ENCODE measurements around the gene FRMD8.

FRMD8 gene

GRCh38 chr11:65362320-65362931 lies 24.0 kb upstream of the FRMD8 start:
- no peaks in the 10 kb centered on the region for H3K9me3 Mint-ChIP-seq
- H3K36me3 Mint-ChIP-seq (ENCODE audit: low read depth) = no peaks in the 10 kb centered on the region
- H3K27ac Mint-ChIP-seq = no peak overlapping the region
- no peak overlapping the region for H3K4me3 Mint-ChIP-seq
- peaks cover under 1% of the 10 kb centered on the region for H3K27me3 Mint-ChIP-seq (ENCODE audit: low read depth)
- peaks cover 9% of the 10 kb centered on the region for H3K4me1 Mint-ChIP-seq (ENCODE audit: low read depth)

DNA sequence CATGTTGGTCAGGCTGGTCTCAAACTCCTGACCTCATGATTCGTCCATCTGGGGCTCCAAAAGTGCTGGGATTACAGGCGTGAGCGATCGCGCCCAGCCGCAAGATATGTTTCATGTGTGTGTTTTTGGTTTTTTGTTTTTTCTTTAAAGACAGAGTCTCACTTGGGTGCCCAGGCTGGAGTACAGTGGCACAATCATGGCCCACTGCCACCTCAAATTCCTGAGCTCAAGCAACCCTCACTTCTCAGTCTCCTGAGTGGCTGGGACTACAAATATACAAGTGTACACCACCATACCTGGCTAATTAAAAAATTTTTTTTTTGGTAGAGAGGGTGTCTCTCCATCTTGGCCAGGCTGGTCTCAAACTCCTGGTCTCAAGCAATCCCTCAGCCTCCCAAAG lies 23.5 kb upstream of the FRMD8 start:
- no peaks in the 10 kb centered on the region for H3K36me3 Mint-ChIP-seq (ENCODE audit: low read depth)
- no peak overlapping the region for H3K27ac Mint-ChIP-seq
- H3K27me3 Mint-ChIP-seq (ENCODE audit: low read depth) = no peaks in the 10 kb centered on the region
- H3K9me3 Mint-ChIP-seq = no peaks in the 10 kb centered on the region
- peaks cover 9% of the 10 kb centered on the region for H3K4me1 Mint-ChIP-seq (ENCODE audit: low read depth)
- H3K4me3 Mint-ChIP-seq = no peak overlapping the region

GRCh38 chr11:65363770-65364169 lies 22.7 kb upstream of the FRMD8 start:
- no peak overlapping the region for H3K27ac Mint-ChIP-seq
- peaks cover 9% of the 10 kb centered on the region for H3K4me1 Mint-ChIP-seq (ENCODE audit: low read depth)
- no peaks in the 10 kb centered on the region for H3K36me3 Mint-ChIP-seq (ENCODE audit: low read depth)
- H3K9me3 Mint-ChIP-seq = no peaks in the 10 kb centered on the region
- peaks cover under 1% of the 10 kb centered on the region for H3K27me3 Mint-ChIP-seq (ENCODE audit: low read depth)
- no peak overlapping the region for H3K4me3 Mint-ChIP-seq

DNA sequence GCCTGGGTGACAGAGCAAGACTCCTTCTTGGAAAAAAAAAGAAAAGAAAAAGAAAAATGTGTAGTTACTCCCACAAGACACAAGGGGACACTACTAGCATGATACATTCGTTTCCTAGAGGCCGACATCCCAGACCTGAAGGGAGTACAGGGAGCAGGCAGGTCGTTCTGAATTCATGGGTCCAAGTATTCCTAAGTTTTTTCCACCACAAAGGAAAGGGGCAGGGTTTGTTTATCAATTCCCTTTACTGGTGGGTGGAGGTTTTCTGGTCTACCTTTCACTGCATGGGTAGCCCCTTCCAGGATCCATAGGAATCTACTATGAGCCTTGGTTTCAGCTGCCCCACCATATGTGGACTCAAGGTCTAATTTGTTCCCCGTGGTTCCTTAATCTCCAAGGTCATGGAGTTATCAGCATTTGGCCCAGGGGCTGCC lies 20.1 kb upstream of the FRMD8 start:
- no peak overlapping the region for H3K4me3 Mint-ChIP-seq
- H3K27ac Mint-ChIP-seq = no peak overlapping the region

GRCh38 chr11:65370659-65371049 lies 15.8 kb upstream of the FRMD8 start:
- no peak overlapping the region for H3K4me3 Mint-ChIP-seq
- no peak overlapping the region for H3K27ac Mint-ChIP-seq
- peaks cover 8% of the 10 kb centered on the region for H3K4me1 Mint-ChIP-seq (ENCODE audit: low read depth)
- H3K27me3 Mint-ChIP-seq (ENCODE audit: low read depth) = peaks cover 5% of the 10 kb centered on the region
- H3K36me3 Mint-ChIP-seq (ENCODE audit: low read depth) = no peaks in the 10 kb centered on the region
- H3K9me3 Mint-ChIP-seq = no peaks in the 10 kb centered on the region

More for the DNA sequence above, 20.1 kb upstream of the FRMD8 start:
- H3K4me1 Mint-ChIP-seq (ENCODE audit: low read depth) = peaks cover 9% of the 10 kb centered on the region
- H3K9me3 Mint-ChIP-seq = no peaks in the 10 kb centered on the region
- H3K36me3 Mint-ChIP-seq (ENCODE audit: low read depth) = no peaks in the 10 kb centered on the region
- peaks cover 5% of the 10 kb centered on the region for H3K27me3 Mint-ChIP-seq (ENCODE audit: low read depth)

DNA sequence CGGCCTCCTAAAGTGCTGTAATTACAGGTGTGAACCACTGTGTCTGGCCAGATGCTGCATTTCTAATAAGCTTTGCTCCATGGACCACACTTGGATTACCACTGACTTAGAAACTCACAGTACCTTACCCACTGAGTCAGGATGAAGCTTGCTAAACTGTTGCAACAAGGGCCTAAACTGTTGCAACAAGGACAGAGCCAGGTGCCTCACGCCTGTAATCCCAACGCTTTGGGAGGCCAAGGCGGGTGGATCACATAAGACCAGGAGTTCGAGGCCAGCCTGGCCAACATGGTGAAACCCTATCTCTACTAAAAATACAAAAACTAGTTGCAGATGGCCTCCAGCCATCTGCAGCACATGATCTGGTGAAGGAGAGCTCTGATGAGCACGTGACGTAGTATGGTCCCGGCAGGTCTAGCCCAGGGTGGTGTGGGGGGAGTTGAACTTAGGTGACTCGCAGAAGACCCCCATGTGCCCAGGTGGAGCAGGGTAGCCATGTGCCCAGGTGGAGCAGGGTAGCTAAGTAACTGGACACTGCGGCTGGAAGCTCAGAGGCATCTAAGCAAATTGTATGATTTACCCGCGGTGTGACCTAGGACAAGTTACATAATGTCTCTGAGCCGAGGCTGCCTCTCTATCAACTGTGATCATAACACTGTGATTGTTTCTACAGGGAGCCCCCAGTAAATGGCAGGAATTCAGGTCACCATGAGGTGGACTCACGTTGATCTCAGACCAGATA lies 12.4 kb upstream of the FRMD8 start:
- H3K4me3 Mint-ChIP-seq = no peak overlapping the region
- no peaks in the 10 kb centered on the region for H3K9me3 Mint-ChIP-seq
- no peaks in the 10 kb centered on the region for H3K36me3 Mint-ChIP-seq (ENCODE audit: low read depth)
- no peak overlapping the region for H3K27ac Mint-ChIP-seq
- no peaks in the 10 kb centered on the region for H3K4me1 Mint-ChIP-seq (ENCODE audit: low read depth)
- H3K27me3 Mint-ChIP-seq (ENCODE audit: low read depth) = peaks cover 2% of the 10 kb centered on the region

GRCh38 chr11:65375012-65375411 lies 11.4 kb upstream of the FRMD8 start:
- no peaks in the 10 kb centered on the region for H3K4me1 Mint-ChIP-seq (ENCODE audit: low read depth)
- H3K27ac Mint-ChIP-seq = no peak overlapping the region
- no peaks in the 10 kb centered on the region for H3K9me3 Mint-ChIP-seq
- H3K27me3 Mint-ChIP-seq (ENCODE audit: low read depth) = no peaks in the 10 kb centered on the region
- no peaks in the 10 kb centered on the region for H3K36me3 Mint-ChIP-seq (ENCODE audit: low read depth)
- H3K4me3 Mint-ChIP-seq = no peak overlapping the region

GRCh38 chr11:65376138-65376713 lies 10.2 kb upstream of the FRMD8 start:
- Mint-ChIP-seq H3K4me3 (no peak overlapping the region), H3K4me1 (ENCODE audit: low read depth) (no peaks in the 10 kb centered on the region), H3K36me3 (ENCODE audit: low read depth) (no peaks in the 10 kb centered on the region), H3K9me3 (no peaks in the 10 kb centered on the region), H3K27ac (no peak overlapping the region), H3K27me3 (ENCODE audit: low read depth) (no peaks in the 10 kb centered on the region)

GRCh38 chr11:65377036-65377435 lies 9.4 kb upstream of the FRMD8 start:
- no peaks in the 10 kb centered on the region for H3K36me3 Mint-ChIP-seq (ENCODE audit: low read depth)
- no peaks in the 10 kb centered on the region for H3K27me3 Mint-ChIP-seq (ENCODE audit: low read depth)
- no peak overlapping the region for H3K27ac Mint-ChIP-seq
- no peaks in the 10 kb centered on the region for H3K9me3 Mint-ChIP-seq
- H3K4me1 Mint-ChIP-seq (ENCODE audit: low read depth) = peaks cover 5% of the 10 kb centered on the region
- no peak overlapping the region for H3K4me3 Mint-ChIP-seq

DNA sequence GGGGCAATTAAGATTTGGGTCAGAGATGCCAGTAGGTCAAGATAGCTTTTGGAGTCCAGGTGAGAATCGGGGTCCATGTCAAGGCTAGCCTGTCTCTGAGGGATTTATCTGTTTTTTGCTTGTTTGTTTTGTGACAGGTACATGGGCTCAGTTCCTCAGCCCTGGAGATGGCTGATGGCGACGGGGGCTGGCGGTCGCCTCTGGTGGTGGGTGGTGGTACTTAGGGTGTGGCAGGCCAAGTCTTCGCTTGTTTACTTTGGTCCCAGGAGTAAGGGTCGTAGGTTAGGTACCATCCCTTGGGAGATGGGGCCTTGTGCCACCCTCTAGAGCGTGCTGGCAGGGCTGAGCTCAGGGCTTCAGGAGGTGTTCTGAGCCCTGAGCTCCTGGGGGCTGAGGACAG lies 8.7 kb upstream of the FRMD8 start:
- Mint-ChIP-seq H3K4me3 (no peak overlapping the region), H3K36me3 (ENCODE audit: low read depth) (no peaks in the 10 kb centered on the region), H3K4me1 (ENCODE audit: low read depth) (peaks cover 11% of the 10 kb centered on the region), H3K27me3 (ENCODE audit: low read depth) (no peaks in the 10 kb centered on the region), H3K27ac (no peak overlapping the region), H3K9me3 (no peaks in the 10 kb centered on the region)

- no peaks in the 10 kb centered on the region for H3K27me3 Mint-ChIP-seq (ENCODE audit: low read depth)
- H3K4me1 Mint-ChIP-seq (ENCODE audit: low read depth) = peaks cover 17% of the 10 kb centered on the region
- no peaks in the 10 kb centered on the region for H3K36me3 Mint-ChIP-seq (ENCODE audit: low read depth)
- no peak overlapping the region for H3K27ac Mint-ChIP-seq
- H3K4me3 Mint-ChIP-seq = no peak overlapping the region
- no peaks in the 10 kb centered on the region for H3K9me3 Mint-ChIP-seq
These were observed 8.1 kb upstream of the FRMD8 start for GRCh38 chr11:65378208-65378927.

GRCh38 chr11:65378928-65379638 lies 7.4 kb upstream of the FRMD8 start:
- Mint-ChIP-seq H3K4me1 (ENCODE audit: low read depth) (peaks cover 23% of the 10 kb centered on the region), H3K4me3 (no peak overlapping the region), H3K27ac (no peak overlapping the region), H3K9me3 (no peaks in the 10 kb centered on the region), H3K27me3 (ENCODE audit: low read depth) (no peaks in the 10 kb centered on the region), H3K36me3 (ENCODE audit: low read depth) (no peaks in the 10 kb centered on the region)

DNA sequence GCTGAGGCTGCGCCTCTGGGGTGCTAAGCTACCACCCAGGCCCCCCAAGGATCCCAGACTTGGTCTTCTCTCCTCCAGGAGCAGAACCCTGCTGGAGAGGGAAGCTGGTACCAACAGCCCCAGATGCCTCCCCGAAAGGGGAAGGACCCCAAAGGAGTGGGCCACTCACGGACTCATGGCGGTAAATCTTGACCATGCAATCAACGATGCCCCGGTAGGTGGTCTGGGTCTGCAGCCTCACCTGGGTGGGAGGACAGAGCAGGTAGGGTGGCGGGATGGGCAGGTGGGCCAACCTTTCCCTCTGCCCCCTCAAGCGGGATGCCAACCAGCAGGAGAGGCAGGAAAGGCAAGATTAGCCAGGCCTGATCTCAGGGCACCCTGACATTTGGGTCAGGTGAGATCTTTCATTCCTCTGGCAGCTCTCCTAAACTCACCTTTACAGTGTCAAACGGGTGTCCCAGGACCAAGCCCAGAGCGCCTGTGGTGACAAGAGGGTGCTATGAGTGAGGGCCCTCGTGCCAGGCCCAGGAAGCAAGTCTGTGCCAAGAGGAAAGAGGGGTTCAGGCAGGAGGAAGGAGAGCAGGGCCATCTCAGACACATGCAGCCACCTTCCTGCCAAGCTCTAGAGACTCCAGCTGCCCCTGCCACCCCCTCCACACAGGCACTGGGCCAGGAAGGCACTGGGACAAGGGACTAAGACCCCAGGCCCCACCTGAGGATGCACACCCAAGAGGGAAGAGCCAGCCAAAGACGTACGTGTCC lies 6.6 kb upstream of the FRMD8 start:
- Mint-ChIP-seq H3K4me1 (ENCODE audit: low read depth) (peaks cover 30% of the 10 kb centered on the region), H3K27me3 (ENCODE audit: low read depth) (no peaks in the 10 kb centered on the region), H3K27ac (peak overlapping the region; percentile 59), H3K36me3 (ENCODE audit: low read depth) (no peaks in the 10 kb centered on the region), H3K4me3 (no peak overlapping the region), H3K9me3 (no peaks in the 10 kb centered on the region)

Measured in T-helper 1 cell treated with Interleukin-12 subunit alpha and Interleukin-12 subunit beta and Interleukin-4 antibody, amounts not matched to agents 30 μg/mL and 1 μg/mL, for 36 hours (primary cell).